ENCODE results near the gene CHN2. TPM values are rescaled to one million over a fixed set of nuclear protein-coding genes. Genes with fewer than 3 reads are reported as not detected.
"Not testable (repeated sequence)": the region's sequence is repeated elsewhere in the genome, so short reads cannot be mapped to it uniquely, and the experiment has no call there.

Gene CHN2
- total RNA-seq, 1 experiment from 2014 or later = 2.1 TPM

- TF ChIP-seq CBX3 (IDR thresholded peaks at IDR 0.05; ENCODE audit: low read depth) = no peak
- no peak for TF ChIP-seq ZBTB33 (IDR thresholded peaks at IDR 0.05; ENCODE audit: extremely low read depth, insufficient replicate concordance, low read length)
- no peak for TF ChIP-seq YY1 (IDR thresholded peaks at IDR 0.05; ENCODE audit: extremely low read depth, insufficient replicate concordance, low read depth, low read length)
- TF ChIP-seq POLR2AphosphoS5 (IDR thresholded peaks at IDR 0.05; ENCODE audit: low read depth, low read length) = no peak
- TF ChIP-seq SRF (IDR thresholded peaks at IDR 0.05; ENCODE audit: low read depth) = no peak
- no peak for TF ChIP-seq CTCF (IDR thresholded peaks at IDR 0.05 in 2 of 3, conservative IDR thresholded peaks at IDR 0.05 in 1 of 3; ENCODE audit: borderline replicate concordance in 1 of 3, insufficient read depth in 1 of 3, low read depth in 2 of 3, low read length in 2 of 3)
- no peak for TF ChIP-seq SP1 (IDR thresholded peaks at IDR 0.05; ENCODE audit: low read depth)
- TF ChIP-seq ATF3 (IDR thresholded peaks at IDR 0.05) = no peak
- no peak for TF ChIP-seq EZH2 (IDR thresholded peaks at IDR 0.05)
- TF ChIP-seq CEBPB (IDR thresholded peaks at IDR 0.05; ENCODE audit: low read depth) = no peak
- no peak for TF ChIP-seq EZH2phosphoT487 (IDR thresholded peaks at IDR 0.05; ENCODE audit: borderline replicate concordance)
- no peak for TF ChIP-seq REST (IDR thresholded peaks at IDR 0.05; ENCODE audit: low read depth)
- no peak for TF ChIP-seq RAD21 (IDR thresholded peaks at IDR 0.05; ENCODE audit: low read depth)
- H3K27me3 ChIP-seq (ENCODE audit: insufficient read depth, low read length) = no peaks in the 10 kb centered on the region
- no peaks in the 10 kb centered on the region; a peak in 1 of 4 replicates for H3K9me3 ChIP-seq (ENCODE audit: control insufficient read depth in 1 of 2, insufficient read depth in 1 of 2, low read depth in 1 of 2, low read length in 2 of 2)
- H3K9ac ChIP-seq (ENCODE audit: low read length) = no peak overlapping the region
- H4K20me1 ChIP-seq (ENCODE audit: insufficient read depth) = no peaks in the 10 kb centered on the region
- RAD21 ChIA-PET (ENCODE audit: low non-redundant PET in 1 of 2, low total read pairs in 2 of 2, uncharacterized antibody in 2 of 2, unreplicated experiment in 2 of 2) = no interaction called here
- CTCF ChIA-PET = no interaction called here
- DNase-seq (ENCODE audit: low read depth, low spot score) = no peak
- H3K36me3 ChIP-seq (ENCODE audit: control insufficient read depth in 1 of 2, insufficient read depth in 2 of 2, low read length in 2 of 2) = no peaks in the 10 kb centered on the region
- intact Hi-C loops (cut with micrococcal nuclease) = no loop called here
- H3K27ac ChIP-seq (ENCODE audit: low read depth, low read length) = no peak overlapping the region
- H3K4me2 ChIP-seq (ENCODE audit: low read length) = no peak overlapping the region
- no peak overlapping the region for H3K4me3 ChIP-seq (replicated peaks in 1 of 2; ENCODE audit: low read depth in 1 of 2, low read length in 2 of 2)
- no TSS peak for BruUV-seq (replicated peaks)
- H3K4me1 ChIP-seq (ENCODE audit: control insufficient read depth in 1 of 2, insufficient read depth in 2 of 2, low read length in 2 of 2) = no peaks in the 10 kb centered on the region
- POLR2A ChIA-PET = no interaction called here
- H3K79me2 ChIP-seq (ENCODE audit: insufficient read depth, low read length) = no peaks in the 10 kb centered on the region
- no peak for ATAC-seq
- H3K9me2 ChIP-seq (ENCODE audit: insufficient read depth) = no peaks in the 10 kb centered on the region
- no peak overlapping the region for H2AFZ ChIP-seq (ENCODE audit: low read depth, low read length, poor library complexity, severe bottlenecking)
Measured at GRCh38 chr7:29527505-29528108, 333.0 kb downstream of the CHN2 start.

GRCh38 chr7:29528526-29528925 is 334.0 kb downstream of the CHN2 start:
- H3K36me3 ChIP-seq (ENCODE audit: control insufficient read depth in 1 of 2, insufficient read depth in 2 of 2, low read length in 2 of 2); H3K9me3 ChIP-seq (ENCODE audit: control insufficient read depth in 1 of 2, insufficient read depth in 1 of 2, low read depth in 1 of 2, low read length in 2 of 2); H3K9me2 ChIP-seq (ENCODE audit: insufficient read depth); intact Hi-C loops (cut with micrococcal nuclease); H3K27me3 ChIP-seq (ENCODE audit: insufficient read depth, low read length); H2AFZ ChIP-seq (ENCODE audit: low read depth, low read length, poor library complexity, severe bottlenecking); H3K4me3 ChIP-seq (replicated peaks in 1 of 2; ENCODE audit: low read depth in 1 of 2, low read length in 2 of 2); H4K20me1 ChIP-seq (ENCODE audit: insufficient read depth); H3K4me2 ChIP-seq (ENCODE audit: low read length); BruUV-seq (replicated peaks); H3K9ac ChIP-seq (ENCODE audit: low read length); POLR2A ChIA-PET; RAD21 ChIA-PET (ENCODE audit: low non-redundant PET in 1 of 2, low total read pairs in 2 of 2, uncharacterized antibody in 2 of 2, unreplicated experiment in 2 of 2); ATAC-seq; H3K79me2 ChIP-seq (ENCODE audit: insufficient read depth, low read length); DNase-seq (ENCODE audit: low read depth, low spot score); H3K4me1 ChIP-seq (ENCODE audit: control insufficient read depth in 1 of 2, insufficient read depth in 2 of 2, low read length in 2 of 2); CTCF ChIA-PET; H3K27ac ChIP-seq (ENCODE audit: low read depth, low read length): not testable (repeated sequence)

All from HCT116 (cell line).